Naive thymus-derived CD4-positive, alpha-beta T cell (primary cell): ENCODE measurements around the gene FABP6. TPM values are rescaled to one million over a fixed set of nuclear protein-coding genes. Genes with fewer than 3 reads are reported as not detected.
A peak's percentile ranks its signal among the peaks of the same experiment; 100 is the strongest.

Experiments
- ATAC-seq: fragments of 150-1000 bp; cut with Tn5 transposase; 2 replicates; pipeline ENCODE4 v1.10.0; 2021; ENCODE audit warnings: mild to moderate bottlenecking, moderate library complexity
- CTCF ChIA-PET: fragments of 350-600 bp; sonication (Branson Sonifier 250); formaldehyde crosslinking; loops from one replicate; lab custom pipeline; 2021; ENCODE audit warnings: antibody characterized with exemption; lab: Charles Lee
- POLR2A ChIA-PET: fragments of 350-600 bp; sonication (Branson Sonifier 250); formaldehyde crosslinking; loops from one replicate; lab custom pipeline; 2021; ENCODE audit warnings: antibody characterized with exemption, inconsistent platforms; lab: Charles Lee
- DNase-seq, 9 donors: peaks; one replicate each; pipeline versions ENCODE4 v3.0.0 to v3.0.0-alpha.2; 2020 to 2022; ENCODE audit warnings: mixed read lengths in 1 of 9
- H3K27ac ChIP-seq: one replicate; pipeline ENCODE4 v1.7.0; 2013; ENCODE audit warnings: mild to moderate bottlenecking, low read depth, low read length, moderate library complexity
- H3K27me3 ChIP-seq, 2 donors: one replicate each; pipeline ENCODE4 v1.7.0; 2013; ENCODE audit warnings: low read length in 2 of 2, mild to moderate bottlenecking in 2 of 2, moderate library complexity in 2 of 2; ENCODE audit not compliant: control insufficient read depth in 2 of 2, insufficient read depth in 2 of 2
- H3K36me3 ChIP-seq, 3 experiments: 1 replicate in 2 of 3; 2 replicates in 1 of 3; pipeline ENCODE4 v1.7.0; 2013; ENCODE audit warnings: low read length in 3 of 3, mild to moderate bottlenecking in 3 of 3, moderate library complexity in 1 of 3; ENCODE audit not compliant: insufficient read depth in 3 of 3, control insufficient read depth in 2 of 3
- H3K4me1 ChIP-seq, 2 donors: one replicate each; pipeline ENCODE4 v1.7.0; 2013; ENCODE audit warnings: low read length in 2 of 2, mild to moderate bottlenecking in 2 of 2, moderate library complexity in 1 of 2; ENCODE audit not compliant: control insufficient read depth in 2 of 2, insufficient read depth in 2 of 2
- H3K4me3 ChIP-seq: 2 replicates; pipeline ENCODE4 v1.7.0; 2013; ENCODE audit warnings: mild to moderate bottlenecking, low read length
- H3K9me3 ChIP-seq, 3 experiments: 1 replicate in 2 of 3; 2 replicates in 1 of 3; pipeline ENCODE4 v1.7.0; 2013; ENCODE audit warnings: low read length in 3 of 3; ENCODE audit not compliant: control insufficient read depth in 2 of 3
- H3K27ac Mint-ChIP-seq, 9 donors: one replicate each; pipeline ENCODE4 v1.8.0; 2020 to 2022; ENCODE audit warnings: mixed read lengths in 9 of 9, mild to moderate bottlenecking in 8 of 9, moderate library complexity in 5 of 9, inconsistent platforms in 2 of 9
- H3K27me3 Mint-ChIP-seq, 5 donors: one replicate each; pipeline ENCODE4 v1.8.0; 2021 to 2022; ENCODE audit warnings: mixed read lengths in 5 of 5, mild to moderate bottlenecking in 1 of 5
- H3K36me3 Mint-ChIP-seq, 5 donors: one replicate each; pipeline ENCODE4 v1.8.0; 2020 to 2022; ENCODE audit warnings: mixed read lengths in 5 of 5, mild to moderate bottlenecking in 3 of 5, inconsistent platforms in 1 of 5
- H3K4me1 Mint-ChIP-seq, 7 donors: one replicate each; pipeline ENCODE4 v1.8.0; 2020 to 2022; ENCODE audit warnings: mixed read lengths in 7 of 7, mild to moderate bottlenecking in 3 of 7, inconsistent platforms in 1 of 7
- H3K4me3 Mint-ChIP-seq, 10 donors: one replicate each; pipeline ENCODE4 v1.8.0; 2020 to 2022; ENCODE audit warnings: mild to moderate bottlenecking in 10 of 10, mixed read lengths in 10 of 10, moderate library complexity in 6 of 10, inconsistent platforms in 2 of 10
- H3K9me3 Mint-ChIP-seq, 11 donors: one replicate each; pipeline ENCODE4 v1.8.0; 2020 to 2022; ENCODE audit warnings: mixed read lengths in 11 of 11, mild to moderate bottlenecking in 4 of 11, inconsistent platforms in 1 of 11, moderate library complexity in 1 of 11
- intact Hi-C, 2 donors: fragments of 100-400 bp; cut with micrococcal nuclease; formaldehyde crosslinking; loops; one replicate each; pipeline ENCODE4 v1.15.1; 2023
- polyA plus RNA-seq, 2 donors: library from polyadenylated mRNA; unstranded; fragments of 300-500 nt; fragmentation: Illumina TruSeq; gene quantifications; one replicate each; pipeline ENCODE4 v1.2.3, GENCODE V29; 2021
- total RNA-seq, 6 experiments: library from RNA in 5 of 6; stranded (reverse) in 5 of 6; gene quantifications; 1 replicate in 5 of 6; 2 replicates in 1 of 6; pipeline ENCODE4 v1.2.3 and lab custom pipeline; 2021 to 2026

FABP6 gene
- total and polyA plus RNA-seq, 7 experiments from 2014 or later = 0.60 TPM; not detected in 6

- no peaks in the 10 kb centered on the region for H3K9me3 Mint-ChIP-seq
- H3K9me3 ChIP-seq = no peaks in the 10 kb centered on the region
- no peak overlapping the region for H3K27ac Mint-ChIP-seq
- H3K27ac ChIP-seq = no peak overlapping the region
- ChIA-PET CTCF (interaction anchor here (1.7 kb wide), 1 partner anchor 176 kb away, joined by 5 read pairs; no protein-coding TSS in a partner anchor), POLR2A (no interaction called here)
- H3K36me3 ChIP-seq = no peaks in the 10 kb centered on the region
- H3K4me3 Mint-ChIP-seq = peak overlapping the region in 1 of 10 donors; percentile 78
- DNase-seq (no peak), ATAC-seq (no peak)
- peaks cover 0 to 3% of the 10 kb centered on the region in 2 donors for H3K4me1 ChIP-seq
- intact Hi-C loops = loop anchor here in 1 of 2 donors (2.0 kb wide), 2 partner anchors 79 to 201 kb away; partner anchors contain the start of gene PWWP2A
- no peak overlapping the region for H3K4me3 ChIP-seq
- peaks cover 0 to 15% (median 10%) of the 10 kb centered on the region in 5 donors for H3K27me3 Mint-ChIP-seq
- no peaks in the 10 kb centered on the region for H3K27me3 ChIP-seq
- H3K4me1 Mint-ChIP-seq = peaks cover 0 to 11% (median 3%) of the 10 kb centered on the region in 7 donors
- no peaks in the 10 kb centered on the region for H3K36me3 Mint-ChIP-seq
These were observed 31.2 kb upstream of the FABP6 start for GRCh38 chr5:160198146-160198545.

- Mint-ChIP-seq H3K27ac (no peak overlapping the region), H3K27me3 (peaks cover 0 to 15% (median 10%) of the 10 kb centered on the region in 5 donors), H3K4me1 (peaks cover 0 to 11% (median 3%) of the 10 kb centered on the region in 7 donors), H3K36me3 (no peaks in the 10 kb centered on the region), H3K9me3 (no peaks in the 10 kb centered on the region), H3K4me3 (peak overlapping the region in 8 of 10 donors; percentile 33 to 84 (median 64))
- no peak for DNase-seq
- CTCF ChIA-PET = interaction anchor here (0.8 to 1.7 kb wide), 4 partner anchors 22 to 324 kb away, joined by 3 to 5 read pairs (median 4); no protein-coding TSS in a partner anchor
- POLR2A ChIA-PET = no interaction called here
- Histone ChIP-seq H3K9me3 (no peaks in the 10 kb centered on the region), H3K4me3 (no peak overlapping the region), H3K4me1 (peaks cover 0 to 3% of the 10 kb centered on the region in 2 donors), H3K27ac (no peak overlapping the region), H3K27me3 (no peaks in the 10 kb centered on the region), H3K36me3 (no peaks in the 10 kb centered on the region)
- intact Hi-C loops = loop anchor here (1.0 to 2.0 kb wide), 7 partner anchors 80 to 200 kb away; partner anchors contain the start of gene PWWP2A (in 2 of the 2)
- no peak for ATAC-seq
These were observed 30.4 kb upstream of the FABP6 start for GRCh38 chr5:160198841-160199409.

GRCh38 chr5:160199410-160199911 lies 29.8 kb upstream of the FABP6 start:
- H3K4me1 Mint-ChIP-seq = peaks cover 0 to 11% (median 3%) of the 10 kb centered on the region in 7 donors
- Histone ChIP-seq H3K4me3 (peak overlapping the region; percentile 52), H3K27ac (no peak overlapping the region), H3K9me3 (no peaks in the 10 kb centered on the region), H3K27me3 (no peaks in the 10 kb centered on the region), H3K4me1 (peaks cover 0 to 3% of the 10 kb centered on the region in 2 donors), H3K36me3 (no peaks in the 10 kb centered on the region)
- POLR2A ChIA-PET = no interaction called here
- H3K4me3 Mint-ChIP-seq = peak overlapping the region; percentile 54 to 88 (median 78)
- CTCF ChIA-PET = interaction anchor here (0.8 to 1.7 kb wide), 3 partner anchors 23 to 177 kb away, joined by 3 to 5 read pairs (median 4); no protein-coding TSS in a partner anchor
- peak; percentile 35 to 86 (median 66) for DNase-seq
- H3K9me3 Mint-ChIP-seq = no peaks in the 10 kb centered on the region
- H3K36me3 Mint-ChIP-seq = no peaks in the 10 kb centered on the region
- intact Hi-C loops = loop anchor here (1.0 to 2.0 kb wide), 7 partner anchors 80 to 199 kb away; partner anchors contain the start of gene PWWP2A (in 2 of the 2)
- ATAC-seq = peak; percentile 93
- H3K27me3 Mint-ChIP-seq = peaks cover 0 to 15% (median 10%) of the 10 kb centered on the region in 5 donors
- H3K27ac Mint-ChIP-seq = peak overlapping the region in 2 of 9 donors; percentile 53 to 74

GRCh38 chr5:160207061-160207460 lies 22.2 kb upstream of the FABP6 start:
- H3K36me3 Mint-ChIP-seq = no peaks in the 10 kb centered on the region
- Histone ChIP-seq H3K36me3 (no peaks in the 10 kb centered on the region), H3K27ac (no peak overlapping the region), H3K9me3 (no peaks in the 10 kb centered on the region), H3K4me3 (no peak overlapping the region), H3K27me3 (no peaks in the 10 kb centered on the region), H3K4me1 (no peaks in the 10 kb centered on the region)
- H3K27ac Mint-ChIP-seq = no peak overlapping the region
- ATAC-seq = no peak
- H3K4me3 Mint-ChIP-seq = no peak overlapping the region
- ChIA-PET POLR2A (no interaction called here), CTCF (no interaction called here)
- H3K27me3 Mint-ChIP-seq = peaks cover 0 to 2% (median 0%) of the 10 kb centered on the region in 5 donors
- H3K9me3 Mint-ChIP-seq = no peaks in the 10 kb centered on the region
- H3K4me1 Mint-ChIP-seq = peaks cover 0 to 2% (median 0%) of the 10 kb centered on the region in 7 donors
- DNase-seq = no peak
- intact Hi-C loops = no loop called here

GRCh38 chr5:160209917-160210316 lies 19.4 kb upstream of the FABP6 start:
- ATAC-seq = no peak

GRCh38 chr5:160210606-160211005 lies 18.7 kb upstream of the FABP6 start:
- Mint-ChIP-seq H3K4me1 (no peaks in the 10 kb centered on the region), H3K27ac (no peak overlapping the region), H3K27me3 (peaks cover 0 to 7% (median under 1%) of the 10 kb centered on the region in 5 donors), H3K36me3 (no peaks in the 10 kb centered on the region), H3K4me3 (no peak overlapping the region), H3K9me3 (no peaks in the 10 kb centered on the region)
- CTCF ChIA-PET = no interaction called here
- no peaks in the 10 kb centered on the region for H3K36me3 ChIP-seq
- no peaks in the 10 kb centered on the region for H3K9me3 ChIP-seq
- ATAC-seq (no peak), DNase-seq (no peak)
- intact Hi-C loops = no loop called here
- no peak overlapping the region for H3K4me3 ChIP-seq
- H3K27me3 ChIP-seq = no peaks in the 10 kb centered on the region
- H3K27ac ChIP-seq = no peak overlapping the region
- no peaks in the 10 kb centered on the region for H3K4me1 ChIP-seq
- POLR2A ChIA-PET = no interaction called here

More at GRCh38 chr5:160209917-160210316, 19.4 kb upstream of the FABP6 start:
- H3K36me3 ChIP-seq = no peaks in the 10 kb centered on the region
- no peak overlapping the region for H3K4me3 Mint-ChIP-seq
- no peak overlapping the region for H3K27ac ChIP-seq
- POLR2A ChIA-PET = no interaction called here
- H3K4me1 Mint-ChIP-seq = peaks cover 0 to 2% (median 0%) of the 10 kb centered on the region in 7 donors
- H3K4me3 ChIP-seq = no peak overlapping the region
- DNase-seq = no peak
- no peaks in the 10 kb centered on the region for H3K9me3 Mint-ChIP-seq
- no peaks in the 10 kb centered on the region for H3K36me3 Mint-ChIP-seq
- intact Hi-C loops = no loop called here
- CTCF ChIA-PET = no interaction called here
- H3K27me3 ChIP-seq = no peaks in the 10 kb centered on the region
- no peak overlapping the region for H3K27ac Mint-ChIP-seq
- no peaks in the 10 kb centered on the region for H3K4me1 ChIP-seq
- peaks cover 0 to 4% (median 0%) of the 10 kb centered on the region in 5 donors for H3K27me3 Mint-ChIP-seq
- H3K9me3 ChIP-seq = no peaks in the 10 kb centered on the region
